Measurements from ENCODE around the gene MLH3. TPM values are rescaled to one million over a fixed set of nuclear protein-coding genes. Genes with fewer than 3 reads are reported as not detected.

Gene MLH3
- polyA plus RNA-seq (2012; ENCODE audit: insufficient read depth, insufficient read length, low read depth), result 25.5 TPM

DNA sequence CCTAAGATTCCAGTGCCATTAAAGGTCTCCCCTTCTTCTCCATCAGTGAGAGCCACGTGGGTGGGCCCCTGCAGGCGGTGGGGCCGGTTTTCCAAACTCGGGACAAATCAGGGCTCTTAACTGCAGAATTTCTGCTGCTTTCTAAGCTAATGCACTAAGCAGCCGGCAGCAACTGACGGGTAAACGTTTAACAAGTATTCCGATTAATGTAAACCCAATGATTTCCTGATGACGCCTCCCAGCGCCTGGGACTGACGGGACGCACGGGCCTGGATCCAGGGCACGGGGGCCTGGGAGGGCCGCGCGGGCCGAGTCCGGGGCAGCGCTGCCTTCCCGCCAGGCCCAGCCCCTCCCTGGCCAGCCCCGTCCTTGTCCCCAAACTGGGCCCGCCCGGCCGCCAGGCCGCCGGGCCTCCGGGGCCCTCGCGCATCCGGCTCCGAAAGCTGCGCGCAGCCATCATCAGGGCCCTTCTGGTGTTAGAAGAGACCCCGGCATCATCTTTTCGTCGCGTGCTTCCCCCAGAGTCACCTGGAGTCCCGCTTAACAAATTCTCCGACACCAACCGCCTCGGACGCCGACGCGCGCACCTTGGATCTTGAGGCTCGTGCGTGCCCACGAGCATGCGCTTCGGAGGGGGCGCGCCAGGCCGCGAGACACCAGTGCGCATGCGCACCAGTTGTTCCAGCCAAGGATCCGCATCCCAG, at the start of gene MLH3:
Gene MLH3, minus strand, starts transcription at position 616 of the 704 bp plus-strand sequence. CDS start 1,812 bp downstream, outside the sequence.
- H3K36me3 ChIP-seq, result peaks cover 6% of the 10 kb centered on the region
- H3K27me3 ChIP-seq, result no peaks in the 10 kb centered on the region
- peak; percentile 86 for DNase-seq
- no peak for TF ChIP-seq CTCF (IDR thresholded peaks at IDR 0.05; ENCODE audit: low read depth, low read length)
- H3K9me3 ChIP-seq, result no peaks in the 10 kb centered on the region
- peak within 1 kb of the TSS; percentile 72 for H3K4me3 ChIP-seq (ENCODE audit: low read depth, low read length)
- peaks cover 9% of the 10 kb centered on the region for H3K4me1 ChIP-seq

DNA sequence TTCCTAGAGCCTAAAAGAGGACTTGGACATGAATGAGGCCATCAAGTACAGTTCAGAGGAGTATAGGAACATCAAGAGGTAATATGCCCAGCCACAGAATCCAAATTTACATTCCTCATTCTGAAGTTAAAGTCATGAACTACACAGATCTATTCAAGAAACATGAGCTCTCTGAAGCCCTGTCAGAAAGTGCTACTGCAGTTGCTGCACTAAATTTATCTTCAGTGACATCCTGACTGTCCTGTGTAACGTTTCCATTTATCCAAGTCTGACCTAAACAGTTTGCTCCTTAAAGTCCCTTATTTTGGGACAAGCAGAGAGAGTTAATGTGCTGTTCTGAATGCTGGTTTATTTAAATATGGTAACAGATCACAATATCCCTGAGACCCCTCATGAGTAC, 47.4 kb upstream of the MLH3 start:
- Histone ChIP-seq H3K36me3 (peaks cover 66% of the 10 kb centered on the region), H3K4me1 (no peaks in the 10 kb centered on the region), H3K9me3 (no peaks in the 10 kb centered on the region), H3K4me3 (ENCODE audit: low read depth, low read length) (no peak overlapping the region), H3K27me3 (no peaks in the 10 kb centered on the region)
- DNase-seq, result no peak
- no peak for TF ChIP-seq CTCF (IDR thresholded peaks at IDR 0.05; ENCODE audit: low read depth, low read length)

GRCh38 chr14:75098212-75098611, 46.9 kb upstream of the MLH3 start:
- Histone ChIP-seq H3K36me3 (peaks cover 62% of the 10 kb centered on the region), H3K9me3 (no peaks in the 10 kb centered on the region), H3K4me1 (no peaks in the 10 kb centered on the region), H3K4me3 (ENCODE audit: low read depth, low read length) (no peak overlapping the region), H3K27me3 (no peaks in the 10 kb centered on the region)
- no peak for DNase-seq
- TF ChIP-seq CTCF (IDR thresholded peaks at IDR 0.05; ENCODE audit: low read depth, low read length), result no peak

DNA sequence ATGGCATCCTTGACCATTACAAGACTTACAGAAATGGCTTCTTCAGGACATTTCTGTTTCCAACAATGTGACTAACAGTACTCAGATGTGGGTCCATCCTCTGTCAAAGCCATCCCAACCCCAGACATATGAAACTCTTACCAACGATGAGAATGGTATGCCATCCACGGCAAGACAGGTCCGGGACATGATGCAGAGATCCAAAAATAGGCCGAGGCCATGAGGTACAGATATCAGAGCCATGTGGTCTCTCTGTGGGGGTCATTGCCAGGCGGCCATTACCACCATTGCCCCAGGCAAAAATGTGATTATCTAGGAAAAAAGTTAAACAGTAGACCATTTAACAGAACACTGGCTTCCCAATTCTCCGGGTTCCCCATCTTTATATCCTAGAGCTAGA, 45.7 kb upstream of the MLH3 start:
- H3K27me3 ChIP-seq, result no peaks in the 10 kb centered on the region
- TF ChIP-seq CTCF (IDR thresholded peaks at IDR 0.05; ENCODE audit: low read depth, low read length), result no peak
- no peaks in the 10 kb centered on the region for H3K4me1 ChIP-seq
- no peaks in the 10 kb centered on the region for H3K9me3 ChIP-seq
- no peak for DNase-seq
- H3K36me3 ChIP-seq, result peaks cover 67% of the 10 kb centered on the region
- no peak overlapping the region for H3K4me3 ChIP-seq (ENCODE audit: low read depth, low read length)

DNA sequence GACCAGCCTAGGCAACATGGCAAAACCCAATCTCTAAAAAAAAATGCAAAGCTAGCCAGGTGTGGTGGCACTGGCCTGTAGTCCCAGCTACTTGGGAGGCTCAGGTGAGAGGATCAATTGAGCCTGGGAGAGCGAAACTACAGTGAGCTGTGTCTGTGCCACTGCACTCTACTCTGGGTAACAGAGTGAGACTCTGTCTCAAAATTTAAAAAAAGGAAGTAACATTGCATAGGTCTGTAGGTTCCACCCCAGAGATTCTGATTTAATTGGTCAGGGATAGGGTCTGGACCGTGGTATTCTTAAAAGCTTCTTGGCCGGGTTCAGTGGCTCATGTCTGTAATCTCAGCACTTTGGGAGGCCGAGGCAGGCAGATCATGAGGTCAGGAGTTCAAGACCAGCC, 44.4 kb upstream of the MLH3 start:
- Histone ChIP-seq H3K27me3 (no peaks in the 10 kb centered on the region), H3K4me1 (no peaks in the 10 kb centered on the region), H3K4me3 (ENCODE audit: low read depth, low read length) (no peak overlapping the region), H3K9me3 (no peaks in the 10 kb centered on the region), H3K36me3 (peaks cover 61% of the 10 kb centered on the region)
- no peak for TF ChIP-seq CTCF (IDR thresholded peaks at IDR 0.05; ENCODE audit: low read depth, low read length)
- no peak for DNase-seq

DNA sequence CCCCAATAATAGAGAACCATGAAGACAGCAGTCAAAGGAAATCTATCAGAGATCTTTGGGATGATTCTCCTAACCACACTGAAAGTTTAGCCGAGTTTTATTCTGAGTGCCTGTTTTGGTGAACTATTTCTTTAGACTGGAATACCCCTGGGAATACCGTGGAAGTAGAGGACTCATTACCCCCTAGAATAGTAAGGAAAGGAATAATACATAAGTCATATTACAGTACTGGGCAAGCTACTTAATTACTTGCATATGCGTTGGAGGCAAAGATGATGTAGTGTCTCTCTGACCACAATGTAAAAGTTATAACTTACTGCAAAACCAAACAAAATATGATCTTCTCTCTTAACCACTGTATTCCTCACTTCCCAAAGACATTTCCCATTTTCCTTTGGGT, 43.6 kb upstream of the MLH3 start:
- H3K36me3 ChIP-seq, result peaks cover 58% of the 10 kb centered on the region
- no peak for TF ChIP-seq CTCF (IDR thresholded peaks at IDR 0.05; ENCODE audit: low read depth, low read length)
- no peak overlapping the region for H3K4me3 ChIP-seq (ENCODE audit: low read depth, low read length)

More for the DNA sequence above, 43.6 kb upstream of the MLH3 start:
- Histone ChIP-seq H3K27me3 (no peaks in the 10 kb centered on the region), H3K9me3 (no peaks in the 10 kb centered on the region), H3K4me1 (no peaks in the 10 kb centered on the region)
- DNase-seq, result no peak

Measured in BE2C (cell line).